ENCODE results near the gene IMP3. TPM values are rescaled to one million over a fixed set of nuclear protein-coding genes. Genes with fewer than 3 reads are reported as not detected.

Gene IMP3
- total RNA-seq, 2 experiments from 2014 or later = 85.3 to 87.1 TPM

- H3K4me1 Mint-ChIP-seq = peaks cover 4% of the 10 kb centered on the region
- DNase-seq (no peak), ATAC-seq (ENCODE audit: low read depth) (no peak)
- no peaks in the 10 kb centered on the region for H3K36me3 Mint-ChIP-seq
- H3K9me3 Mint-ChIP-seq = no peaks in the 10 kb centered on the region
- POLR2A ChIA-PET = no interaction called here
- H3K27ac Mint-ChIP-seq = no peak overlapping the region
- H3K27me3 Mint-ChIP-seq = no peaks in the 10 kb centered on the region
- no peak overlapping the region for H3K4me3 Mint-ChIP-seq
These were observed 22.9 kb upstream of the IMP3 start for GRCh38 chr15:75662823-75663519.

- H3K27me3 Mint-ChIP-seq = no peaks in the 10 kb centered on the region
- peaks cover 4% of the 10 kb centered on the region for H3K4me1 Mint-ChIP-seq
- ATAC-seq (ENCODE audit: low read depth) (no peak), DNase-seq (no peak)
- no peak overlapping the region for H3K27ac Mint-ChIP-seq
- H3K9me3 Mint-ChIP-seq = no peaks in the 10 kb centered on the region
- no peak overlapping the region for H3K4me3 Mint-ChIP-seq
- H3K36me3 Mint-ChIP-seq = no peaks in the 10 kb centered on the region
- POLR2A ChIA-PET = interaction anchor here (1.2 kb wide), 1 partner anchor 10 kb away, joined by 4 read pairs; no protein-coding TSS in a partner anchor
These were observed 21.7 kb upstream of the IMP3 start for GRCh38 chr15:75661756-75662140.

- ATAC-seq (ENCODE audit: low read depth) = no peak
- POLR2A ChIA-PET = interaction anchor here (1.2 kb wide), 1 partner anchor 10 kb away, joined by 4 read pairs; no protein-coding TSS in a partner anchor
- Mint-ChIP-seq H3K27me3 (no peaks in the 10 kb centered on the region), H3K9me3 (no peaks in the 10 kb centered on the region), H3K36me3 (no peaks in the 10 kb centered on the region), H3K27ac (no peak overlapping the region), H3K4me3 (no peak overlapping the region), H3K4me1 (peaks cover 4% of the 10 kb centered on the region)
- DNase-seq = no peak
These were observed 21.2 kb upstream of the IMP3 start for GRCh38 chr15:75661100-75661755.

GRCh38 chr15:75659928-75660645 lies 20.1 kb upstream of the IMP3 start:
- no peaks in the 10 kb centered on the region for H3K27me3 Mint-ChIP-seq
- POLR2A ChIA-PET = no interaction called here
- DNase-seq (no peak), ATAC-seq (ENCODE audit: low read depth) (no peak)
- H3K27ac Mint-ChIP-seq = no peak overlapping the region
- H3K4me1 Mint-ChIP-seq = no peaks in the 10 kb centered on the region
- H3K9me3 Mint-ChIP-seq = no peaks in the 10 kb centered on the region
- H3K4me3 Mint-ChIP-seq = no peak overlapping the region
- no peaks in the 10 kb centered on the region for H3K36me3 Mint-ChIP-seq

GRCh38 chr15:75659141-75659771 lies 19.2 kb upstream of the IMP3 start:
- Mint-ChIP-seq H3K4me1 (no peaks in the 10 kb centered on the region), H3K27ac (no peak overlapping the region)

GRCh38 chr15:75656813-75657212 lies 16.8 kb upstream of the IMP3 start:
- Mint-ChIP-seq H3K4me1 (peaks cover 4% of the 10 kb centered on the region), H3K9me3 (no peaks in the 10 kb centered on the region), H3K27ac (no peak overlapping the region)

More at GRCh38 chr15:75659141-75659771, 19.2 kb upstream of the IMP3 start:
- Mint-ChIP-seq H3K4me3 (no peak overlapping the region), H3K36me3 (no peaks in the 10 kb centered on the region), H3K9me3 (no peaks in the 10 kb centered on the region), H3K27me3 (no peaks in the 10 kb centered on the region)
- POLR2A ChIA-PET = no interaction called here
- ATAC-seq (ENCODE audit: low read depth) = no peak
- DNase-seq = no peak

GRCh38 chr15:75656331-75656730 lies 16.3 kb upstream of the IMP3 start:
- H3K9me3 Mint-ChIP-seq = no peaks in the 10 kb centered on the region
- H3K4me1 Mint-ChIP-seq = peaks cover 4% of the 10 kb centered on the region
- no peak overlapping the region for H3K4me3 Mint-ChIP-seq
- H3K36me3 Mint-ChIP-seq = no peaks in the 10 kb centered on the region
- ATAC-seq (ENCODE audit: low read depth) = no peak
- POLR2A ChIA-PET = no interaction called here
- no peaks in the 10 kb centered on the region for H3K27me3 Mint-ChIP-seq
- no peak for DNase-seq
- H3K27ac Mint-ChIP-seq = no peak overlapping the region

More at GRCh38 chr15:75656813-75657212, 16.8 kb upstream of the IMP3 start:
- POLR2A ChIA-PET = no interaction called here
- H3K4me3 Mint-ChIP-seq = no peak overlapping the region
- DNase-seq (no peak), ATAC-seq (ENCODE audit: low read depth) (no peak)
- no peaks in the 10 kb centered on the region for H3K36me3 Mint-ChIP-seq
- H3K27me3 Mint-ChIP-seq = no peaks in the 10 kb centered on the region

GRCh38 chr15:75655931-75656330 lies 15.9 kb upstream of the IMP3 start:
- H3K4me1 Mint-ChIP-seq = peaks cover 6% of the 10 kb centered on the region
- no peak for DNase-seq
- no peak overlapping the region for H3K27ac Mint-ChIP-seq
- H3K9me3 Mint-ChIP-seq = no peaks in the 10 kb centered on the region
- H3K4me3 Mint-ChIP-seq = no peak overlapping the region
- no peaks in the 10 kb centered on the region for H3K36me3 Mint-ChIP-seq
- ATAC-seq (ENCODE audit: low read depth) = no peak
- no peaks in the 10 kb centered on the region for H3K27me3 Mint-ChIP-seq
- POLR2A ChIA-PET = no interaction called here

- DNase-seq = no peak
- POLR2A ChIA-PET = no interaction called here
- no peak overlapping the region for H3K4me3 Mint-ChIP-seq
- H3K36me3 Mint-ChIP-seq = no peaks in the 10 kb centered on the region
- H3K9me3 Mint-ChIP-seq = no peaks in the 10 kb centered on the region
- H3K4me1 Mint-ChIP-seq = peaks cover 8% of the 10 kb centered on the region
- no peaks in the 10 kb centered on the region for H3K27me3 Mint-ChIP-seq
- ATAC-seq (ENCODE audit: low read depth) = no peak
- no peak overlapping the region for H3K27ac Mint-ChIP-seq
These were observed 14.3 kb upstream of the IMP3 start for GRCh38 chr15:75654201-75654907.

GRCh38 chr15:75653347-75653913 lies 13.4 kb upstream of the IMP3 start:
- H3K27me3 Mint-ChIP-seq = peaks cover 7% of the 10 kb centered on the region
- no peaks in the 10 kb centered on the region for H3K36me3 Mint-ChIP-seq
- H3K4me1 Mint-ChIP-seq = peaks cover 8% of the 10 kb centered on the region
- no peak overlapping the region for H3K27ac Mint-ChIP-seq
- H3K4me3 Mint-ChIP-seq = no peak overlapping the region
- ATAC-seq (ENCODE audit: low read depth) (no peak), DNase-seq (no peak)
- POLR2A ChIA-PET = interaction anchor here (1.5 kb wide), 1 partner anchor 201 kb away, joined by 3 read pairs; no protein-coding TSS in a partner anchor
- no peaks in the 10 kb centered on the region for H3K9me3 Mint-ChIP-seq

- peaks cover 8% of the 10 kb centered on the region for H3K4me1 Mint-ChIP-seq
- no peak for DNase-seq
- no peaks in the 10 kb centered on the region for H3K9me3 Mint-ChIP-seq
- peak; percentile 39 for ATAC-seq (ENCODE audit: low read depth)
- POLR2A ChIA-PET = interaction anchor here (0.6 to 1.5 kb wide), 5 partner anchors 9 to 284 kb away, joined by 3 to 5 read pairs (median 3); partner anchors contain the start of genes IMP3 and MAN2C1
- H3K36me3 Mint-ChIP-seq = no peaks in the 10 kb centered on the region
- H3K27ac Mint-ChIP-seq = peak overlapping the region; percentile 68
- H3K27me3 Mint-ChIP-seq = peaks cover 8% of the 10 kb centered on the region
- H3K4me3 Mint-ChIP-seq = peak overlapping the region; percentile 16
These were observed 12.0 kb upstream of the IMP3 start for GRCh38 chr15:75651810-75652543.
